Liver (tissue), 9 donors: ENCODE data around the gene ZFP3. TPM values are rescaled to one million over a fixed set of nuclear protein-coding genes. Genes with fewer than 3 reads are reported as not detected.

Experiments used
- DNase-seq: peaks from one replicate; pipeline ENCODE4 v3.0.0-alpha.2; 2017; ENCODE audit warnings: low spot score
- H3K27ac ChIP-seq, 2 donors: one replicate each; pipeline ENCODE4 v1.7.0; 2013; ENCODE audit warnings: inconsistent platforms in 2 of 2, low read length in 2 of 2, control low read depth in 1 of 2, low read depth in 1 of 2, mild to moderate bottlenecking in 1 of 2
- H3K27me3 ChIP-seq, 4 donors: one replicate each; pipeline versions ENCODE4 v1.6.1 to v1.7.0; 2013; ENCODE audit warnings: low read length in 3 of 4, inconsistent platforms in 1 of 4, mild to moderate bottlenecking in 1 of 4, moderate library complexity in 1 of 4; ENCODE audit not compliant: control insufficient read depth in 4 of 4, insufficient read depth in 4 of 4
- H3K36me3 ChIP-seq, 4 donors: one replicate each; pipeline versions ENCODE4 v1.6.1 to v1.7.0; 2013; ENCODE audit warnings: low read length in 3 of 4, mild to moderate bottlenecking in 3 of 4, low read depth in 1 of 4, moderate library complexity in 1 of 4; ENCODE audit not compliant: control insufficient read depth in 4 of 4, insufficient read depth in 3 of 4
- H3K4me1 ChIP-seq, 4 donors: one replicate each; pipeline versions ENCODE4 v1.6.1 to v1.7.0; 2013; ENCODE audit warnings: low read length in 3 of 4, mild to moderate bottlenecking in 3 of 4, moderate library complexity in 1 of 4; ENCODE audit not compliant: control insufficient read depth in 4 of 4, insufficient read depth in 4 of 4
- H3K4me3 ChIP-seq, 3 donors: one replicate each; pipeline versions ENCODE4 v1.6.1 to v1.7.0; 2013; ENCODE audit warnings: low read length in 3 of 3, control low read depth in 1 of 3, low read depth in 1 of 3, mild to moderate bottlenecking in 1 of 3
- H3K9ac ChIP-seq, 2 donors: one replicate each; pipeline ENCODE4 v1.7.0; 2013; ENCODE audit warnings: low read length in 2 of 2, mild to moderate bottlenecking in 2 of 2, moderate library complexity in 2 of 2, control low read depth in 1 of 2, low read depth in 1 of 2
- H3K9me3 ChIP-seq, 4 donors: one replicate each; pipeline versions ENCODE4 v1.6.1 to v1.7.0; 2013; ENCODE audit warnings: low read length in 3 of 4; ENCODE audit not compliant: control insufficient read depth in 4 of 4
- CTCF ChIP-seq: fragments of 150-350 bp; IDR thresholded peaks from 2 replicates; pipeline ENCODE4 v1.5.1; 2017; ENCODE audit warnings: improper control_type of control experiment, low read depth, low read length; ENCODE audit not compliant: missing input control
- EGR1 ChIP-seq, 2 donors: IDR thresholded peaks; 2 replicates each; pipeline ENCODE4 v1.6.1; 2016 to 2018; ENCODE audit warnings: antibody characterized with exemption in 2 of 2, low read depth in 2 of 2
- FOXA1 ChIP-seq: IDR thresholded peaks from 2 replicates; pipeline ENCODE4 v1.6.1; 2016; ENCODE audit warnings: antibody characterized with exemption
- FOXA2 ChIP-seq: IDR thresholded peaks from 2 replicates; pipeline ENCODE4 v1.6.1; 2016; ENCODE audit warnings: antibody characterized with exemption
- GABPA ChIP-seq, 2 donors: IDR thresholded peaks in 1 of 2; conservative IDR thresholded peaks in 1 of 2; 2 replicates each; pipeline ENCODE4 v1.6.1; 2016; ENCODE audit warnings: antibody characterized with exemption in 2 of 2, mild to moderate bottlenecking in 1 of 2, moderate library complexity in 1 of 2
- HNF4A ChIP-seq, 2 donors: conservative IDR thresholded peaks; 2 replicates each; pipeline ENCODE4 v1.6.1; 2016; ENCODE audit warnings: antibody characterized with exemption in 2 of 2, mild to moderate bottlenecking in 2 of 2
- HNF4G ChIP-seq: IDR thresholded peaks from 2 replicates; pipeline ENCODE4 v1.6.1; 2016; ENCODE audit warnings: antibody characterized with exemption
- JUND ChIP-seq, 2 donors: IDR thresholded peaks; 2 replicates each; pipeline ENCODE4 v1.6.1; 2016; ENCODE audit warnings: antibody characterized with exemption in 2 of 2
- NR2F2 ChIP-seq: IDR thresholded peaks from 2 replicates; pipeline ENCODE4 v1.6.1; 2016; ENCODE audit warnings: antibody characterized with exemption
- RAD21 ChIP-seq, 2 donors: IDR thresholded peaks; 2 replicates each; pipeline ENCODE4 v1.6.1; 2016; ENCODE audit warnings: antibody characterized with exemption in 2 of 2, mild to moderate bottlenecking in 2 of 2
- REST ChIP-seq: IDR thresholded peaks from 2 replicates; pipeline ENCODE4 v1.6.1; 2016; ENCODE audit warnings: antibody characterized with exemption, mild to moderate bottlenecking
- RXRA ChIP-seq, 2 donors: IDR thresholded peaks; 2 replicates each; pipeline ENCODE4 v1.6.1; 2017 to 2018; ENCODE audit warnings: antibody characterized with exemption in 2 of 2, mild to moderate bottlenecking in 1 of 2
- SP1 ChIP-seq: IDR thresholded peaks from 2 replicates; pipeline ENCODE4 v1.6.1; 2018; ENCODE audit warnings: antibody characterized with exemption, mild to moderate bottlenecking
- TAF1 ChIP-seq: conservative IDR thresholded peaks from 2 replicates; pipeline ENCODE4 v1.6.1; 2016; ENCODE audit warnings: antibody characterized with exemption, mild to moderate bottlenecking
- YY1 ChIP-seq: IDR thresholded peaks from 2 replicates; pipeline ENCODE4 v1.6.1; 2016; ENCODE audit warnings: antibody characterized with exemption, mild to moderate bottlenecking
- WGBS: extraction: QIAGEN DNeasy Blood & Tissue Kit; methylation state at CpG from one replicate; pipeline ENCODE4 v1.1.7; 2013; 5-methylcytosine and 5-hydroxymethylcytosine counted together
- polyA plus RNA-seq, 2 donors: library from polyadenylated mRNA; stranded (reverse) in 1 of 2; unstranded in 1 of 2; fragments of 200-250 nt in 1 of 2; fragments of >200 nt in 1 of 2; fragmentation: Nextera tagmentation in 1 of 2; extraction: Ambion mirVana in 1 of 2; gene quantifications; one replicate each; pipeline versions ENCODE4 v1.2.1 to v1.2.3, GENCODE V29; 2013 to 2015
- total RNA-seq, 2 donors: library from RNA; depleted of rRNA; stranded (reverse); fragments of >200 nt; gene quantifications; one replicate each; pipeline ENCODE4 v1.2.3, GENCODE V29; 2014
- TF ChIP-seq, protein P1 (sequence below): IDR thresholded peaks from 2 replicates; pipeline ENCODE4 v1.6.1; 2016; ENCODE audit warnings: antibody characterized with exemption
- TF ChIP-seq, protein P2 (sequence below): IDR thresholded peaks from 2 replicates; pipeline ENCODE4 v1.6.1; 2016; ENCODE audit warnings: antibody characterized with exemption
- TF ChIP-seq, protein P3 (sequence below): IDR thresholded peaks from 2 replicates; pipeline ENCODE4 v1.6.1; 2016; ENCODE audit warnings: antibody characterized with exemption
- donor health status: healthy.
- donor health status: healthy.
- donor health status: healthy.
- donor health status: healthy.
- donor health status: healthy.

ZFP3 gene
- total and polyA plus RNA-seq, 4 donors = 0.46 to 1.6 (median 1.1) TPM

- Histone ChIP-seq H3K4me3 (no peak overlapping the region), H3K36me3 (no peaks in the 10 kb centered on the region), H3K9ac (no peak overlapping the region), H3K4me1 (no peaks in the 10 kb centered on the region), H3K27ac (no peak overlapping the region), H3K9me3 (peaks cover 15 to 38% (median 31%) of the 10 kb centered on the region in 4 donors), H3K27me3 (peaks cover 0 to 5% (median 0%) of the 10 kb centered on the region in 4 donors)
- WGBS = 90% methylated on average over 5 of the region's 5 CpGs
- DNase-seq = no peak
- TF ChIP-seq FOXA1 (no peak), TAF1 (no peak), RAD21 (IDR thresholded peaks at IDR 0.05) (no peak), NR2F2 (no peak), RXRA (IDR thresholded peaks at IDR 0.05) (no peak), YY1 (no peak), HNF4A (conservative IDR thresholded peaks at IDR 0.05) (no peak), EGR1 (IDR thresholded peaks at IDR 0.05; ENCODE audit: low read depth in 2 of 2) (no peak), REST (no peak), JUND (IDR thresholded peaks at IDR 0.05) (no peak), FOXA2 (no peak), HNF4G (no peak), SP1 (no peak), GABPA (IDR thresholded peaks at IDR 0.05 in 1 of 2, conservative IDR thresholded peaks at IDR 0.05 in 1 of 2) (no peak), CTCF (no peak)
- TF ChIP-seq, protein P1, sequence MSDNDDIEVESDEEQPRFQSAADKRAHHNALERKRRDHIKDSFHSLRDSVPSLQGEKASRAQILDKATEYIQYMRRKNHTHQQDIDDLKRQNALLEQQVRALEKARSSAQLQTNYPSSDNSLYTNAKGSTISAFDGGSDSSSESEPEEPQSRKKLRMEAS = no peak
- TF ChIP-seq, protein P2, sequence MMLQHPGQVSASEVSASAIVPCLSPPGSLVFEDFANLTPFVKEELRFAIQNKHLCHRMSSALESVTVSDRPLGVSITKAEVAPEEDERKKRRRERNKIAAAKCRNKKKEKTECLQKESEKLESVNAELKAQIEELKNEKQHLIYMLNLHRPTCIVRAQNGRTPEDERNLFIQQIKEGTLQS = no peak
- TF ChIP-seq, protein P3, sequence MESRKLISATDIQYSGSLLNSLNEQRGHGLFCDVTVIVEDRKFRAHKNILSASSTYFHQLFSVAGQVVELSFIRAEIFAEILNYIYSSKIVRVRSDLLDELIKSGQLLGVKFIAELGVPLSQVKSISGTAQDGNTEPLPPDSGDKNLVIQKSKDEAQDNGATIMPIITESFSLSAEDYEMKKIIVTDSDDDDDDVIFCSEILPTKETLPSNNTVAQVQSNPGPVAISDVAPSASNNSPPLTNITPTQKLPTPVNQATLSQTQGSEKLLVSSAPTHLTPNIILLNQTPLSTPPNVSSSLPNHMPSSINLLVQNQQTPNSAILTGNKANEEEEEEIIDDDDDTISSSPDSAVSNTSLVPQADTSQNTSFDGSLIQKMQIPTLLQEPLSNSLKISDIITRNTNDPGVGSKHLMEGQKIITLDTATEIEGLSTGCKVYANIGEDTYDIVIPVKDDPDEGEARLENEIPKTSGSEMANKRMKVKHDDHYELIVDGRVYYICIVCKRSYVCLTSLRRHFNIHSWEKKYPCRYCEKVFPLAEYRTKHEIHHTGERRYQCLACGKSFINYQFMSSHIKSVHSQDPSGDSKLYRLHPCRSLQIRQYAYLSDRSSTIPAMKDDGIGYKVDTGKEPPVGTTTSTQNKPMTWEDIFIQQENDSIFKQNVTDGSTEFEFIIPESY = no peak
Measured at GRCh38 chr17:5099271-5099670, 21.0 kb downstream of the ZFP3 start.
